Adipocyte (in vitro differentiated cells): ENCODE measurements around the gene IFIT5.
A peak's percentile ranks its signal among the peaks of the same experiment; 100 is the strongest.
"Not testable (repeated sequence)": the region's sequence is repeated elsewhere in the genome, so short reads cannot be mapped to it uniquely, and the experiment has no call there.

Experiments used
- DNase-seq: peaks from one replicate; pipeline ENCODE4 v3.0.0-alpha.2; 2015; ENCODE audit warnings: low read depth
- H3K27me3 ChIP-seq: replicated peaks from 2 replicates; pipeline ENCODE4 v1.7.0; 2013; ENCODE audit warnings: mild to moderate bottlenecking, low read length, moderate library complexity; ENCODE audit not compliant: control insufficient read depth, insufficient read depth
- H3K36me3 ChIP-seq: 2 replicates; pipeline ENCODE4 v1.7.0; 2013; ENCODE audit warnings: low read length, mild to moderate bottlenecking, moderate library complexity; ENCODE audit not compliant: control insufficient read depth, insufficient read depth, severe bottlenecking
- H3K4me1 ChIP-seq: 2 replicates; pipeline ENCODE4 v1.7.0; 2013; ENCODE audit warnings: mild to moderate bottlenecking, low read length, moderate library complexity; ENCODE audit not compliant: control insufficient read depth, insufficient read depth
- H3K4me3 ChIP-seq: 2 replicates; pipeline ENCODE4 v1.7.0; 2013; ENCODE audit warnings: mild to moderate bottlenecking, low read length, moderate library complexity
- H3K9ac ChIP-seq: 2 replicates; pipeline ENCODE4 v1.7.0; 2013; ENCODE audit warnings: mild to moderate bottlenecking, low read length, moderate library complexity
- H3K9me3 ChIP-seq: 2 replicates; pipeline ENCODE4 v1.7.0; 2013; ENCODE audit warnings: mild to moderate bottlenecking, low read length, moderate library complexity; ENCODE audit not compliant: control insufficient read depth

IFIT5 gene

GRCh38 chr10:89442289-89442688, 27.9 kb downstream of the IFIT5 start:
- no peaks in the 10 kb centered on the region for H3K36me3 ChIP-seq
- no peak overlapping the region for H3K9ac ChIP-seq
- no peak for DNase-seq
- H3K27me3 ChIP-seq = no peaks in the 10 kb centered on the region
- peaks cover 3% of the 10 kb centered on the region for H3K9me3 ChIP-seq
- no peak overlapping the region for H3K4me3 ChIP-seq
- H3K4me1 ChIP-seq = no peaks in the 10 kb centered on the region

GRCh38 chr10:89444819-89445218, 30.5 kb downstream of the IFIT5 start:
- DNase-seq, H3K4me1 ChIP-seq, H3K9me3 ChIP-seq, H3K4me3 ChIP-seq, H3K9ac ChIP-seq, H3K36me3 ChIP-seq, H3K27me3 ChIP-seq: not testable (repeated sequence)

GRCh38 chr10:89450901-89451300, 36.5 kb downstream of the IFIT5 start:
- no peaks in the 10 kb centered on the region for H3K36me3 ChIP-seq
- H3K9ac ChIP-seq = no peak overlapping the region
- H3K27me3 ChIP-seq = no peaks in the 10 kb centered on the region
- H3K4me1 ChIP-seq = no peaks in the 10 kb centered on the region
- no peak overlapping the region for H3K4me3 ChIP-seq
- peaks cover 4% of the 10 kb centered on the region for H3K9me3 ChIP-seq
- no peak for DNase-seq

GRCh38 chr10:89452193-89452592, 37.8 kb downstream of the IFIT5 start:
- no peaks in the 10 kb centered on the region for H3K27me3 ChIP-seq
- H3K9me3 ChIP-seq = peaks cover 5% of the 10 kb centered on the region

GRCh38 chr10:89454561-89455347, 40.4 kb downstream of the IFIT5 start:
- Histone ChIP-seq H3K27me3 (no peaks in the 10 kb centered on the region), H3K9ac (no peak overlapping the region), H3K9me3 (peaks cover 5% of the 10 kb centered on the region), H3K36me3 (no peaks in the 10 kb centered on the region), H3K4me1 (peaks cover 19% of the 10 kb centered on the region), H3K4me3 (no peak overlapping the region)
- no peak for DNase-seq

More at GRCh38 chr10:89452193-89452592, 37.8 kb downstream of the IFIT5 start:
- no peak overlapping the region for H3K9ac ChIP-seq
- H3K4me3 ChIP-seq = no peak overlapping the region
- no peak for DNase-seq
- H3K4me1 ChIP-seq = no peaks in the 10 kb centered on the region
- no peaks in the 10 kb centered on the region for H3K36me3 ChIP-seq

GRCh38 chr10:89458291-89458690, 43.9 kb downstream of the IFIT5 start:
- Histone ChIP-seq H3K4me3 (peak overlapping the region; percentile 62), H3K9me3 (peaks cover 5% of the 10 kb centered on the region), H3K4me1 (peaks cover 19% of the 10 kb centered on the region), H3K36me3 (no peaks in the 10 kb centered on the region), H3K9ac (no peak overlapping the region), H3K27me3 (no peaks in the 10 kb centered on the region)
- DNase-seq = peak; percentile 61

GRCh38 chr10:89458784-89459183, 44.4 kb downstream of the IFIT5 start:
- peaks cover 19% of the 10 kb centered on the region for H3K4me1 ChIP-seq
- H3K36me3 ChIP-seq = no peaks in the 10 kb centered on the region
- no peak overlapping the region for H3K9ac ChIP-seq
- H3K9me3 ChIP-seq = peaks cover 5% of the 10 kb centered on the region
- H3K4me3 ChIP-seq = peak overlapping the region; percentile 62
- peak; percentile 27 for DNase-seq
- no peaks in the 10 kb centered on the region for H3K27me3 ChIP-seq

GRCh38 chr10:89463846-89464537, 49.6 kb downstream of the IFIT5 start:
- Histone ChIP-seq H3K27me3 (no peaks in the 10 kb centered on the region), H3K9me3 (no peaks in the 10 kb centered on the region), H3K4me3 (no peak overlapping the region), H3K4me1 (peaks cover 7% of the 10 kb centered on the region), H3K36me3 (no peaks in the 10 kb centered on the region), H3K9ac (no peak overlapping the region)
- DNase-seq = no peak

GRCh38 chr10:89465196-89465595, 50.8 kb downstream of the IFIT5 start:
- Histone ChIP-seq H3K4me1 (peaks cover 5% of the 10 kb centered on the region), H3K27me3 (no peaks in the 10 kb centered on the region), H3K4me3 (no peak overlapping the region), H3K36me3 (no peaks in the 10 kb centered on the region), H3K9ac (no peak overlapping the region), H3K9me3 (no peaks in the 10 kb centered on the region)
- peak; percentile 18 for DNase-seq

- Histone ChIP-seq H3K27me3 (no peaks in the 10 kb centered on the region), H3K36me3 (no peaks in the 10 kb centered on the region), H3K9ac (no peak overlapping the region), H3K4me3 (no peak overlapping the region), H3K4me1 (peaks cover 13% of the 10 kb centered on the region), H3K9me3 (no peaks in the 10 kb centered on the region)
- peak; percentile 68 for DNase-seq
These were observed 52.2 kb downstream of the IFIT5 start for GRCh38 chr10:89466599-89467035.

GRCh38 chr10:89468191-89468965, 54.0 kb downstream of the IFIT5 start:
- peaks cover 17% of the 10 kb centered on the region for H3K4me1 ChIP-seq
- DNase-seq = no peak
- no peaks in the 10 kb centered on the region for H3K9me3 ChIP-seq
- H3K4me3 ChIP-seq = no peak overlapping the region
- H3K27me3 ChIP-seq = no peaks in the 10 kb centered on the region
- no peak overlapping the region for H3K9ac ChIP-seq
- no peaks in the 10 kb centered on the region for H3K36me3 ChIP-seq
